HCT116 (cell line): ENCODE measurements around the gene SUCLG2.

Experiments used
- CTCF ChIP-seq, 3 experiments: fragments of 200-600 bp in 1 of 3; sonication (generic) in 1 of 3; IDR thresholded peaks in 2 of 3; conservative IDR thresholded peaks in 1 of 3; 2 replicates each; pipeline ENCODE4 v1.5.1; 2012 to 2017; ENCODE audit warnings: low read depth in 2 of 3, low read length in 2 of 3, antibody characterized with exemption in 1 of 3, borderline replicate concordance in 1 of 3, control low read depth in 1 of 3, mild to moderate bottlenecking in 1 of 3, mixed read lengths in 1 of 3, mixed run types in 1 of 3, moderate library complexity in 1 of 3; ENCODE audit not compliant: insufficient read depth in 1 of 3
- EGR1 ChIP-seq: IDR thresholded peaks from 2 replicates; pipeline ENCODE4 v1.6.1; 2012; ENCODE audit warnings: low read depth
- MAX ChIP-seq: IDR thresholded peaks from 2 replicates; pipeline ENCODE4 v1.6.1; 2012
- POLR2AphosphoS5 ChIP-seq: IDR thresholded peaks from 2 replicates; pipeline ENCODE4 v1.6.1; 2011; ENCODE audit warnings: mild to moderate bottlenecking, low read depth, low read length, moderate library complexity
- YY1 ChIP-seq: IDR thresholded peaks from 2 replicates; pipeline ENCODE4 v1.6.1; 2011; ENCODE audit warnings: low read length, low read depth, moderate library complexity, mild to moderate bottlenecking; ENCODE audit not compliant: insufficient replicate concordance; ENCODE audit errors: extremely low read depth
- TF ChIP-seq, protein P1 (sequence below): IDR thresholded peaks from 2 replicates; pipeline ENCODE4 v1.6.1; 2012

- TF ChIP-seq CTCF (IDR thresholded peaks at IDR 0.05 in 2 of 3, conservative IDR thresholded peaks at IDR 0.05 in 1 of 3; ENCODE audit: borderline replicate concordance in 1 of 3, insufficient read depth in 1 of 3, low read depth in 2 of 3, low read length in 2 of 3) = no peak
- TF ChIP-seq MAX = peak; percentile 34
- TF ChIP-seq, protein P1, sequence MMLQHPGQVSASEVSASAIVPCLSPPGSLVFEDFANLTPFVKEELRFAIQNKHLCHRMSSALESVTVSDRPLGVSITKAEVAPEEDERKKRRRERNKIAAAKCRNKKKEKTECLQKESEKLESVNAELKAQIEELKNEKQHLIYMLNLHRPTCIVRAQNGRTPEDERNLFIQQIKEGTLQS = no peak
- peak; percentile 38; the same call in 1 of the 2 replicates for TF ChIP-seq EGR1
- TF ChIP-seq YY1 = peak; percentile 96
- TF ChIP-seq POLR2AphosphoS5 = peak; percentile 85
Measured at GRCh38 chr3:67654099-67654843, at the start of gene SUCLG2.
